ENCODE data around the gene CD70.
"Not testable (repeated sequence)": the region's sequence is repeated elsewhere in the genome, so short reads cannot be mapped to it uniquely, and the experiment has no call there.

The CD70 gene

GRCh38 chr19:6597471-6598253 lies 6.7 kb upstream of the CD70 start:
- DNase-seq, result peak; percentile 50

DNA sequence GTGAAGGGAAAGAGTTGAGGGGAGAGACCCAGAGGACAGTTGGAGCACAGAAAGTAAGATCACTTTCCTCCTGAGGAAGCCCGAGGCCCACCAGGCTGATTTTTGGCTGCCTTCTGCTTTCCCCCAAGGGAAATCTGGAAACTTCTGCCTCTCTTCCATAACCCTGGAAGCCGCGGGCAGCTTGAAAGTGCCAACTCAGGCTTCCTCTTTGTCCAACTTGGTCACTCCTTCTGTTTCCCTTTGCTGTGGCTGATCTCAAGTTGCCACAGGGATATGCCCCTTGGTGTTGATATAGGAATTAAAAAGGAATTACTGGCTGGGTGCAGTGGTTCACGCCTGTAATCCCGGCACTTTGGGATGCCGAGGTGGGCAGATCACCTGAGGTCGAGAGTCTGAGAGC lies 5.7 kb upstream of the CD70 start:
- DNase-seq, result peak; percentile 45

DNA sequence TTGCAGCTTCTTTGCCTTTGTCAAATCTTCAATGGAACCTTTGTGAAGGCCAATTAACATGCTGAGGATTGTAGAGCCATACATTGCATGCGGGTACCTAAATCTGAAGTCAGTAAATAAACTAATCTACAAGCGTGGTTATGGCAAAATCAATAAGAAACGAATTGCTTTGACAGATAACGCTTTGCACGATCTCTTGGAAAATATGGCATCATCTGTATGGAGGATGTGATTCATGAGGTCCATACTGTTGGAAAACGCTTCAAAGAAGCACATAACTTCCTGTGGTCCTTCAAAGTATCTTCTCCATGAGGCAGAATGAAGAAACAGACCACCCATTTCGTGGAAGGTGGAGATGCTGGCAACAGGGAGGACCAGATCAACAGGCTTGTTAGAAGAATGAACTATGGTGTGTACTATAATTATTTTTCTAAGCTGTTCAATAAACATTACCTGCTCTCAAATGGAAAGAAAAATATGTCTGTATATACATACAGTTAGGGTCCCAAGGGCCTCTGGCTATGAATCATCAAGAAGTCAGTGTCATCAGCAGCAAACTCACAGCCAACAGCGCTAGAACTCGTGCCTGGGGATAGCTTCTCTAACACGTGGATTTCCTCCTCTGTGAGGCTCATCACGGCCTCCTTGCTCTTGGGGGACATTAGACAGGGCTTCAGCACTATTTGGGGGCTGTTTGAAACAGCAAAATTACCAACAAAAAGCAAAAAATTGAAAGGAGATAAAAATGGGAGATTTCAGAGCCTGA lies 2.9 kb upstream of the CD70 start:
- peak; percentile 54 for DNase-seq

DNA sequence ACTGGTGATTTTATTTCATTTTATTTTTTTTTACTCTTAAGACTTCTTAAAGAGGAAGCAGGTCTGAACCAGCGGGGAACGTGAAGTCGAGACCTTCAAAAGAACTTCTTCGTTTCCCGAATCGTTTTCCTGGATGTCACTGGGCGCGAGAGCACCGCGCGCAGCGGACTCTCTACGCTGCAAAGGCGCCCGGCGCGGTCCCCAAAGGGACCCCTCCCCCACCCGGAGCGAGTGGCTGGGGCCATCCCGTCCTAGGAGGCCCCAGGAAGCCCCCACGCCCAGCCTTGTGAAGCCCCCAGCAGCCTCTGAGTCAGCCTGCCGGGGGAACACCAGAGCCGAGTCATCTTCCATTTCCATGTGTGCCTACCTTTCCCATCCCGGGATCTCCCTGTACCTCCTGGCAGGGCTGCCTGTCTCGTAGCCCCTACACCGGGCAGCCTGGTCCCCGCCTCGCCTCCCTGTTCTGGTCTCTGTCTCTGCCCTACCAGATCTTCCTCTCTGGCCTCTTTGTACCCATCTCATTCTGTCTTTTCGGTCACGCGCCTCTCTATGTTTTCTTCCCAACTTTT lies 608 bp downstream of the CD70 start:
- no peak for DNase-seq

DNA sequence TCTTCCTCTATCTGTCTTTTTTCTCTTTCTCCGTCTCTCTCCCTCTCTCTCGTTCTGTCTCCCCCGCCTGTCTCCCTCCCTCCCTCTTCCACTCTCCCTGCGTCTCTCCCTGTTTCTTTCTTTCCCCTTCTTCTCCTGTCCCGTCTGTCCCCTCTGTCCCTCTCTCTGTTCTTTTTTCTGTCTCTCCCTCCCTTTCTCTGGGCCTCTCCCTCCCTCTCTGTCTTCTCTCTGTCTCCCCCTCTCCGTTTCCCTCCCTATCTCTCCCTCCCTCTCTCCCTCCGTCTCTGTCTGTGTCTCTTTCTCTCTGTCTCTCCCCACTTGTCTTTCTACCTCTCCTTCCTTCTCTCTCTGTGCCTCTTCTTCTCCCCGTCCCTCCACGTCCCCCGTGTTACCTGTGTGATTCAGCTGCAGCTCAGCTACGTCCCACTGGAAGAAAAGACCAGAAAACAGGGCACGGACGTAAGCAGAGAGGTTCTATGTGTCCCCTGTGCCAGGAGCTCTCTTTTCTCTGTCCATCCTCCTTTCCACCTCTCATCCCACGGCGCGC lies 1.2 kb downstream of the CD70 start:
- DNase-seq, result no peak

GRCh38 chr19:6588508-6589345 lies 2.2 kb downstream of the CD70 start:
- no peak for DNase-seq

DNA sequence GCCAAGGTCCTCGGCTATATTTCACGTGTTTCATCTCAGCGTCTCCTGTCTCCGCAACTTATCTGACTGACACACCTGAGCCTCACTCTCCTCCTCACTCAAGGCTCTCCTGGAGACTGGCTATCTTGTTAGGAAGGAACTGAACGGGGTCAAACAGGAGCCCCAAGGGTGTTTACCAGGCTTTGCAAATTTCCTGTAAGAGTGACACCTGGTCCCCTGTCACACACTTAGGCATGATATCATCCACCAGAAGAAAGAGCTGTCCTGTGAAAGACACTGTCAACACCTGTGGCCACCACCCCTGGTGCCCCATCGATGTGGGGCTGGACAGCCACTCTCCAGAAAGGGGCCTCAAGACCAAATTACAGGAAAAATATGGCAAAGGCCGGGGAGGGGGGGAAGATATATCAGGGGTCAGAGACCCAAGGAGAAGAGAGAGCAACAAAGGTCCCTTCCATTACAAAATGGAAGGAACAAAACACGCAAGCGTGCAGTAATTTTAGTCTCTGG lies 2.9 kb downstream of the CD70 start:
- no peak for DNase-seq

GRCh38 chr19:6587093-6587820 lies 3.7 kb downstream of the CD70 start:
- DNase-seq, result no peak

- DNase-seq, result no peak
Observed at GRCh38 chr19:6586726-6587092, 4.2 kb downstream of the CD70 start.

DNA sequence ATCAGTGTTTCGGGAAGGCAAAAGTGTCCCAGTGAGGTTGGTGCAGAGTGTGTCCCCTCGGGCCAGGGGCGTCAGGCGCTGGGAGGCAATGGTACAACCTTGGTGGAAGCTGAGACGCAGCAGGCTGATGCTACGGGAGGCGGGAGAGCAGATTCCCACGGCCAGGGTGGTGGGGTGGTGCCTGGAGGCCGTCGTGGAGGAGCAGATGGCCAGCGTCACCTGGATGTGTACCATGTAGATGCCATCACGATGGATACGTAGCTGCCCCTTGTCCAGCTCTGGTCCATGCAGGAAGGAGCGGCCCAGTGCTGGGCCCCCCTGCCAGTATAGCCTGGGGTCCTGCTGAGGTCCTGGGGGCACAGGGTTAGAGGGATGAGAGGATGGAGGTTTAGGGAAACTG lies 4.9 kb downstream of the CD70 start:
- DNase-seq, result no peak

DNA sequence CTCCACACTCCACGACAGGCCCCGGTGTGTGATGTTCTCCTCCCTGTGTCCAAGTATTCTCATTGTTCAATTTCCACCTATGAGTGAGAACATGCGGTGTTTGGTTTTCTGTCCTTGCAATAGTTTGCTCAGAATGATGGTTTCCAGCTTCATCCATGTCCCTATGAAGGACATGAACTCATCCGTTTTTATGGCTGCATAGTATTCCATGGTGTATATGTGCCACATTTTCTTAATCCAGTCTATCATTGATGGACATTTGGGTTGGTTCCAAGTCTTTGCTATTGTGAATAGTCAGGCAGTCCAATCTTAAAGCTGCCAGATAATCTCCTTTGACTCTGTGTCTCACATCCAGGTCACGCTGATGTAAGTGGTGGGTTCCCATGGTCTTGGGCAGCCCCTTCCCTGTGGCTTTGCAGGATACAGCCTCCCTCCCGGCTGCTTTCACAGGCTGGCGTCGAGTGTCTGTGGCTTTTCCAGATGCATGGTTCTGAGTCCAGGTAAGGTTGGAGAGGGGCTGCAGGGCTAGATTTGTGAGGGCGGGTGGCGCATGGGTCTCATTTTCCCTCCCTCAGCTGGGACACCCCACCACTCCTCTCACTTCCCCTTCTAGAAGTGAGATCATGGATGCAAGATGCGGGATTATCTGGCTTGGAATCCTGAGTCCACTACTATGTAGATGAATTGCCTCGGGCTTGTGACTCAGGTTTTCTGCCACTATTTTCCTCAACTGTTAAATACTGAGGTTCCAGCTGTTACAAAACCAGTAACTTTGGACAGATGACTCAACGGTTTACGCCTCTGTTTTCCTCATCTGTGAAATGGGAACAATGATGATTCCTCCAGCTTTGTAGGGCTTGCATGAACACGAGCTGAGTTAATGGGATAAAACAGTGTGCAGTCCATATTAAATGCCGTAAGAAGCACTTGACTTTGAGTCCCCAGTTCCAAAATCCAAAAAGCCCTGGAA lies 8.2 kb downstream of the CD70 start:
- DNase-seq, result not testable (repeated sequence)

DNA sequence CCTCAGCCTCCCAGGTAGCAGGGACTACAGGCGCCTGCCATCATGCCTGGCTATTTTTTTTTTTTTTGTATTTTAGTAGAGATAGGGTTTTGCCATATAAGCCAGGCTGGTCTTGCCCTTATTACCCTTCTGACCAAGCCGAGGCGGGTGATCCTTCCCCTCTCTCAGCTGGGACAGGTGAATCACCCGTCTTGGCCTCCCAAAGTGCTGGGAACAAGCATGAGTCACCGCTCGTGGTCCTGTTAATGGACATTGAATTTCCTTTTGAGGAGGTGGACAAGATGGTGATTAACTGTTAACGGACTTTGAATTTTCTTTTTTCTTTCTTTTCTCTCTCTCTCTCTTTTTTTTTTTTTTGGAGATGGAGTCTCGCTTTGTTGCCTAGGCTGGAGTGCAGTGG lies 10.6 kb downstream of the CD70 start:
- no peak for DNase-seq

- no peak for DNase-seq
Observed at GRCh38 chr19:6579450-6580178, 11.3 kb downstream of the CD70 start.

GRCh38 chr19:6577476-6578125 lies 13.3 kb downstream of the CD70 start:
- DNase-seq, result no peak

- DNase-seq, result no peak
Observed at GRCh38 chr19:6576869-6577475, 14.0 kb downstream of the CD70 start.

DNA sequence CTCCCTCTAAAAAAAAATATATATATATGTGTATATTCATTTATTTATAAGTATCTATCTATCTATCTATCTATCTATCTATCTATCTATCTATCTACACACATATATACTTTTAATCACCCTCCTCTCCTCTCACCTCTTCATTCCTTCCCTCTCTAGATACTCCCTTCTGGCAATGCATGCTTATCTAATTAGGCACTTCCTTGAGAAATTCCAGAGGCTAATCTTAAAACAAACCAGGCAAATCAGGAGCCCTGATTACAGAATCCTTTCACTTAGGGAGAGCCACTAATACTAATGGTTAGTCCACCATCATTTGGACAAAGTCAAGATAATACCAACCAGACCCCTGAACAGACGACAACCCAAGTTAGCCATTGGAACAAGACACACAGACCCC lies 17.6 kb downstream of the CD70 start:
- no peak for DNase-seq

GRCh38 chr19:6572217-6572616 lies 18.7 kb downstream of the CD70 start:
- no peak for DNase-seq

DNA sequence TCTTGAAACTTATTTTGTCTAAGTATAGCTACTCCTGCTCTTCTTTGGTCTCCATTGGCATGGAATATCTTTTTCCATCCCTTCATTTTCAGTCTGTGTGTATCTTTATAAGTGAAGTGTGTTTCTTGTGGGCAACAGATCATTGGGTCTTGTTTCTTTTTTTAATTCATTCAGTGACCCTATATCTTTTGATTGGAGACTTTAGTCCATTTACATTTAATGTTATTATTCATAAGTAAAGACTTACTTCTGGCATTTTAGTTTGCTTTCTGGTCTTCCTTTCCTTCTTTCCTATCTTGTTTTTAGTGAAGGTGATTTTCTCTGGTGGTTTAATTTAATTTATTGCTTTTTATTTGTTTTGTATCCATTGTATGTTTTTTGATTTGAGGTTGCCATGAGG lies 19.8 kb downstream of the CD70 start:
- DNase-seq, result no peak

DNA sequence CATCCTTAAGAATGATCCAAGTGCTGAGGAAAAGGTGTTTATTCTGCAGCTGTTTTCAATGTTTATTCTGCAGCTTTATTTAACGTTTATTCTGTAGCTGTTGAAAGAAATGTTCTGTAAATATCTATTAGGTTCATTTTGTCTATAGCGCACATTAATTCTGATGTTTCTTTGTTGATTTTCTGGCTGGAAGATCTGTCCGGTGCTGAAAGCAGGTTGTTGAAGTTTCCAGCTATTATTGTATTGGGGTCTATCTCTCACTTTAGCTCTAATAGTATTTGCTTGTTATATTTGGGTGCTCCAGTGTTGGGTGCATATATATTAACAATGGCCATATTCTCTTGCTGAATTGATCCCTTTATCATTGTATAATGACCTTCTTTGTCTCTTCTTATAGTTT lies 20.2 kb downstream of the CD70 start:
- no peak for DNase-seq

Measured in activated CD8-positive, alpha-beta memory T cell treated with anti-CD3 and anti-CD28 coated beads, Interleukin-2, amount 50 U/mL, for 48 hours (primary cell).